AG10803 (cell line): ENCODE results near the gene CSRP1.

ENCODE experiments used
- DNase-seq: peaks from one replicate; pipeline ENCODE4 v3.0.0; 2010; ENCODE audit warnings: low read depth
- H3K4me3 ChIP-seq: 2 replicates; pipeline ENCODE4 v1.5.1; 2011; ENCODE audit warnings: mild to moderate bottlenecking, low read length, control low read depth
- CTCF ChIP-seq: conservative IDR thresholded peaks from 2 replicates; pipeline ENCODE4 v1.5.1; 2011; ENCODE audit warnings: mild to moderate bottlenecking, low read length, control low read depth, inconsistent platforms

The CSRP1 gene

DNA sequence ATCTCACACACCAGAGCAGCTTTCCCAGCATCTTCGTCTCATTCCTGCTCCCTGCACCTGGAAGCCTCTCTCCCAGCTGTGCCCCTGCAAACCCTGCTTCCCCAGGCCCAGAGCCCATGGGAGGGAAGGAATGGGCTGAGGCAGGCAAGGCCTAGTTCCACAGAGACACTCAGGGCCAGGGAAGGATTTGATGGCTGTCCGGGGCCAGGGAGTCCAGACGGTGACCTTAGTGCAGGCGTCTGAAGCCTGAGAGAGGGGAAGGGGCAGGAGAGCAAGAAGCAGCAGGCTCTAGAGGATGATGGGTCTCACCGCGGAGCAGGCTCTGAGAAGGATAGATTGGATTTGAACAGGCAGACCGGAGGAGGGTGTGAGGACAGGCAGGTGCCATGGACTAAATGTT is 63.2 kb downstream of the CSRP1 start:
- TF ChIP-seq CTCF = no peak
- no peak overlapping the region for H3K4me3 ChIP-seq
- no peak for DNase-seq

GRCh38 chr1:201436969-201437368 is 70.0 kb downstream of the CSRP1 start:
- DNase-seq = no peak
- no peak for TF ChIP-seq CTCF
- H3K4me3 ChIP-seq = no peak overlapping the region

DNA sequence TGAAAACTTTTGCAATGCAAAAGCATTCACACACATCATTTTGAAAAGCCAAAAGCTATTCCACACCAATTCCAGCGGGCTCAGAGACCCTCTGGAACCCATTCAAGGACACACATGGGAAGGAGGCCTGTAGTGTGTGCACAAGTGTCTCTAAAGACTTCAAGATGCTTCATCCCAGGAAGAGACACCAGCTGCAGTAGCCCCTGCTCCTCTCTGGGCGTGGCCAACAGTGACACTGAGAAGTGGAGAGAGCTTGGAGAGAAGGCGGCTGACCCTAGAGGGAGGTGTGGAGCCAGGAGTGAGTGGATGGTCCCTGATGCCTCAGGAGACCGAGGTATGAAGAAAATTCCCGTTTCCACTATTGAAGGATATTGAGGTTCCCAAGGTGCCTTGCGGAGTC is 70.5 kb downstream of the CSRP1 start:
- TF ChIP-seq CTCF = peak; percentile 29; the same call in 1 of the 2 replicates
- no peak overlapping the region for H3K4me3 ChIP-seq
- DNase-seq = peak; percentile 25

- H3K4me3 ChIP-seq = no peak overlapping the region
- TF ChIP-seq CTCF = no peak
- DNase-seq = no peak
Observed at GRCh38 chr1:201434266-201434665, 72.7 kb downstream of the CSRP1 start.

DNA sequence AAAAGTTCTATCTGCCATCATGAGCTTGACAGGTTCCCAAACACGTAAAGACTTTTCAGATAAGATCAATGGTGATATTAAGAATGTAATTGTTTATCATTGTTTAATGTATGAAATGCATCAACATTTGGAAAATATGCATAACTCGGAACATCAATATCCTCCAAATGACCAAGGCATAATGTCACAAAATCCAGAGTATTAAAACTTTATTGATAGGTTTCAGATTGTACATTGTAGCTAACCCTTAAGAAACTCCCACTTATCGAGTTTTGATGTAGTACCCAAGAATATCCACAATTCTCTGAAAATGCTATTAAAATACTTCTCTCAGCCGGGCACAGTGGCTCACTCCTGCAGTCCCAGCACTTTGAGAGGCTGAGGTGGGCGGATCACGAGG is 73.3 kb downstream of the CSRP1 start:
- TF ChIP-seq CTCF = no peak

More for the DNA sequence above, 73.3 kb downstream of the CSRP1 start:
- DNase-seq = no peak
- H3K4me3 ChIP-seq = no peak overlapping the region
